Endothelial cell (in vitro differentiated cells): ENCODE measurements around the gene DRAM2. TPM values are rescaled to one million over a fixed set of nuclear protein-coding genes. Genes with fewer than 3 reads are reported as not detected.

Experiments
- DNase-seq: peaks from one replicate; pipeline ENCODE4 v3.0.0; 2021; ENCODE audit warnings: low spot score
- H3K27ac Mint-ChIP-seq: one replicate; pipeline ENCODE4 v1.8.0; 2021; ENCODE audit warnings: mixed read lengths, inconsistent platforms; ENCODE audit not compliant: unreplicated experiment
- H3K27me3 Mint-ChIP-seq: one replicate; pipeline ENCODE4 v1.8.0; 2021; ENCODE audit warnings: mild to moderate bottlenecking, moderate library complexity, mixed read lengths, inconsistent platforms; ENCODE audit not compliant: unreplicated experiment
- H3K36me3 Mint-ChIP-seq: one replicate; pipeline ENCODE4 v1.8.0; 2021; ENCODE audit warnings: mild to moderate bottlenecking, low read depth, mixed read lengths, inconsistent platforms; ENCODE audit not compliant: unreplicated experiment
- H3K4me1 Mint-ChIP-seq: one replicate; pipeline ENCODE4 v1.8.0; 2021; ENCODE audit warnings: mild to moderate bottlenecking, mixed read lengths, inconsistent platforms; ENCODE audit not compliant: unreplicated experiment
- H3K4me3 Mint-ChIP-seq: one replicate; pipeline ENCODE4 v1.8.0; 2021; ENCODE audit warnings: mild to moderate bottlenecking, mixed read lengths, inconsistent platforms; ENCODE audit not compliant: unreplicated experiment
- H3K9me3 Mint-ChIP-seq: one replicate; pipeline ENCODE4 v1.8.0; 2021; ENCODE audit warnings: mixed read lengths, inconsistent platforms; ENCODE audit not compliant: unreplicated experiment
- total RNA-seq: library from RNA; stranded (reverse); fragmentation: NEBNext Ultra II Directional; extraction: Animal tissue kit (Norgen Biotek cat#: 25700); gene quantifications from one replicate; pipeline ENCODE4 v1.2.1, GENCODE V29; 2021; ENCODE audit not compliant: unreplicated experiment
- TF ChIP-seq, protein P1 (sequence below): fragments of 200-600 bp; sonication (generic); IDR thresholded peaks from one replicate; pipeline ENCODE4 v1.5.0; 2021; ENCODE audit warnings: antibody characterized with exemption; ENCODE audit not compliant: unreplicated experiment

The DRAM2 gene
- total RNA-seq, 1 donor from 2014 or later: 79.8 TPM

DNA sequence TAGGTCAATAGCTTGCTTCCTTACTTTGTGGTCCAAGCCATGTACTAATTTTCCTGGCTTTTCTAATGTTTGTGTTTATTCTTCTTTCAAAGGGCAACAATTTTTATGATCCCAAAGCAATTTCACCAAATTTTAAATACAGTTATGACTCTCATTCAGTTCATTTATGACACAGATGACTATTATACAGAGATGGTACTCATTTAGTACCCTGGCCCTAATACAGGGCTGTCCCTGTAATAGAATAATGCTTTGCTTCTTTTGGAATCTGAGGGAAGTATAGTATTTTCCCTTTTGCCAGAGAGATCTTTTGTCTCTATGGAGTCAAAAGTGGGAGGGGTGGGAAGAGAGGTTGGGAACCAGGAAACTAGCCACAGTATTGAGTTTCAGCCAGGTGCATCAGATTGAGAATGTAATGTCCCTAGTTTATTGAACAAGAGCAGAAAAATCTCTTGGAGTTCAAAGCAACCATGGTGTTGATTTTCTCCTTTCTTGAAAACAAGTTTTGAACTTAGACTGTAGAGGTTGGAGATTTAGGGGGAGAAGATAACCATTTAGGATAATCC is 40.2 kb upstream of the DRAM2 start:
- TF ChIP-seq, protein P1, sequence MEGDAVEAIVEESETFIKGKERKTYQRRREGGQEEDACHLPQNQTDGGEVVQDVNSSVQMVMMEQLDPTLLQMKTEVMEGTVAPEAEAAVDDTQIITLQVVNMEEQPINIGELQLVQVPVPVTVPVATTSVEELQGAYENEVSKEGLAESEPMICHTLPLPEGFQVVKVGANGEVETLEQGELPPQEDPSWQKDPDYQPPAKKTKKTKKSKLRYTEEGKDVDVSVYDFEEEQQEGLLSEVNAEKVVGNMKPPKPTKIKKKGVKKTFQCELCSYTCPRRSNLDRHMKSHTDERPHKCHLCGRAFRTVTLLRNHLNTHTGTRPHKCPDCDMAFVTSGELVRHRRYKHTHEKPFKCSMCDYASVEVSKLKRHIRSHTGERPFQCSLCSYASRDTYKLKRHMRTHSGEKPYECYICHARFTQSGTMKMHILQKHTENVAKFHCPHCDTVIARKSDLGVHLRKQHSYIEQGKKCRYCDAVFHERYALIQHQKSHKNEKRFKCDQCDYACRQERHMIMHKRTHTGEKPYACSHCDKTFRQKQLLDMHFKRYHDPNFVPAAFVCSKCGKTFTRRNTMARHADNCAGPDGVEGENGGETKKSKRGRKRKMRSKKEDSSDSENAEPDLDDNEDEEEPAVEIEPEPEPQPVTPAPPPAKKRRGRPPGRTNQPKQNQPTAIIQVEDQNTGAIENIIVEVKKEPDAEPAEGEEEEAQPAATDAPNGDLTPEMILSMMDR: no peak
- Mint-ChIP-seq H3K9me3 (no peaks in the 10 kb centered on the region), H3K36me3 (peaks cover 37% of the 10 kb centered on the region), H3K4me1 (peaks cover 28% of the 10 kb centered on the region), H3K4me3 (no peak overlapping the region), H3K27ac (peak overlapping the region; percentile 39), H3K27me3 (no peaks in the 10 kb centered on the region)
- no peak for DNase-seq

DNA sequence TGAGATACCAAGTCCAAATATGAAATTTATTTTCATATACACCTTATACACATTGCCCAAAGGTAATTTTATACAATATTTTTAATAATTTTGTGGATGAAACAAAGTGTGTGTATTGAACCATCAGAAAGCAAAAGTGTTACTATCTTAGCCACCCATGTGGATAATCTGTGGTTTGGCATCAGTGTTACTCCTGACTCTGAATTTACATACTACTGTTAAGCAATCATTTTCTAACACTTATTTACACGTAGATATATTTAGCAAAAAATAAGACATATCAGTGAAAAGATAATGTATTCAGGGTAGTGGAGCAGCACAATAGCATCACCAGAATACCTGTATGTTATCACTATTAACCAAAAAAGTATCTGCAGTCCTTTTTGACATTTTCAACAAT is 36.8 kb upstream of the DRAM2 start:
- Mint-ChIP-seq H3K4me3 (no peak overlapping the region), H3K27ac (no peak overlapping the region), H3K4me1 (peaks cover 18% of the 10 kb centered on the region), H3K9me3 (no peaks in the 10 kb centered on the region), H3K27me3 (no peaks in the 10 kb centered on the region), H3K36me3 (peaks cover 33% of the 10 kb centered on the region)
- no peak for DNase-seq
- TF ChIP-seq, protein P1: no peak

DNA sequence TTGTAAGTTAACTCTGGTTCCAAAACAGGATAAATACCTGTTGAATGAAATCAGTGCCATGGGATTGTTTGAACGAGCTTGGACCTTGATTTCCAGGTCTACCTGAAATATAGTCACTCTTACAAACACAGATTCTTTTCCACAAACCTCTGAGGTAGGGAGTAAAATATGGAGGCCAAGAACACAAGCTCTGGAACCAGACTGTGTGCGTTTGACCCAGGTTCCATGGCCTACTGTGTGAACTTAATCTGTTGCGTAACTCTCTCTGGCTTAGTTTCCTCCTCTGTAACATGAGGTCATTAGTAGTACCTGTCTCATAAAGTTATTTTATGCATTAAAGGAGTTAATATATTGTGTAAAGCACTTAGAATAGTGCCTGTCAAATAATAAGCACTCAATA is 35.5 kb upstream of the DRAM2 start:
- Mint-ChIP-seq H3K4me3 (no peak overlapping the region), H3K9me3 (no peaks in the 10 kb centered on the region), H3K4me1 (peaks cover 18% of the 10 kb centered on the region), H3K27me3 (no peaks in the 10 kb centered on the region), H3K27ac (no peak overlapping the region), H3K36me3 (peaks cover 30% of the 10 kb centered on the region)
- no peak for DNase-seq
- TF ChIP-seq, protein P1: no peak

DNA sequence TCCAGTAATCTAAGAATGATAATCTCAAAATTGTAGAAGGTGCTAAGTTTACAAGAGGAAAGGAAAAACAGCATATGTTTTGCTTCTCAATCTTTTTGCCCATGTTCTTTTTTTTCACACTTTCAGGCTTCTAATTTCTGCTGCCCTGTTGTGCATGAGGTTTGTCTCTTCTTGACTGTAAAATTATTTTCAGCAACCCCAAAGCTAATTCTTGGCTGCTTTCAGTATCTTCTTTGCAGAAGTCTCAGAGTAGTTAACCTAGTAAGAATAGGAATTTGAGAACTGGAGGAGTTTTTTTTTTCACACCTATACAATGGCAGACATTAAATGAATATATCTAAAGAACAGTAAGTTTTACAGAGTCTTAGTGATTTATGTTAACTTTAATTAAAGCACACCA is 34.2 kb upstream of the DRAM2 start:
- H3K36me3 Mint-ChIP-seq: peaks cover 31% of the 10 kb centered on the region
- H3K4me3 Mint-ChIP-seq: peak overlapping the region; percentile 57
- H3K27ac Mint-ChIP-seq: no peak overlapping the region
- no peaks in the 10 kb centered on the region for H3K9me3 Mint-ChIP-seq
- H3K27me3 Mint-ChIP-seq: no peaks in the 10 kb centered on the region
- peaks cover 6% of the 10 kb centered on the region for H3K4me1 Mint-ChIP-seq
- DNase-seq: no peak
- TF ChIP-seq, protein P1: no peak

DNA sequence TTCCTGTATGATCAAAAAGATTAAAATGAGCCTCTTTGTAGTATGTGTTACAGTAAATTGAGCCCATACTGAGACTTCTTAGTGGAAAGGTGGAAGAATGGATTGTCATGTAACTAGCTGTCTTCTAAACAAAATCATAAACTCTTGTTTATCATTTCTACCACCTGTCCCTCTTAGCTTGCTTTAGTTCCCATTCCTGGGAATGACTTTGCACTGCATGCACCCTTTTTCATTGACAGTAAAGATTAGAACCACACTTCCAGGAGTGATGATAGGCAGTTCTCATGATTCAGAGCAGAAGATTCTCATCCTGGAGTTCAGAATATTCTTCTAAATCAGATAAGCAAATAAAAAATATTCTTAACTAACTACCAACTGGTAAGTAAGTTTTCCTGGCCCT is 32.6 kb upstream of the DRAM2 start:
- H3K9me3 Mint-ChIP-seq: no peaks in the 10 kb centered on the region
- TF ChIP-seq, protein P1: no peak
- no peak overlapping the region for H3K4me3 Mint-ChIP-seq
- no peak for DNase-seq
- H3K27ac Mint-ChIP-seq: no peak overlapping the region
- H3K36me3 Mint-ChIP-seq: peaks cover 33% of the 10 kb centered on the region
- H3K27me3 Mint-ChIP-seq: no peaks in the 10 kb centered on the region
- H3K4me1 Mint-ChIP-seq: peaks cover 2% of the 10 kb centered on the region
